GM12878 (cell line): ENCODE data around the gene UNC93B1. TPM values are rescaled to one million over a fixed set of nuclear protein-coding genes. Genes with fewer than 3 reads are reported as not detected.

Experiments
- ATAC-seq: fragments of 200-7000 bp; cut with Tn5 transposase; 3 replicates; pipeline ENCODE4 v1.9.1; 2020; ENCODE audit warnings: mild to moderate bottlenecking, moderate library complexity
- BruUV-seq: library from RNA; stranded (reverse); fragments of 400-500 nt; replicated peaks from 2 replicates; lab custom pipeline; 2021; lab: Mats Ljungman, UMichigan
- CTCF ChIA-PET: fragments of 300-600 bp; sonication (Branson Sonifier 250); formaldehyde crosslinking; extraction: SDS; loops from one replicate; lab custom pipeline; 2021; ENCODE audit warnings: inconsistent platforms; lab: Yijun Ruan, JAX
- POLR2A ChIA-PET: fragments of 350-600 bp; formaldehyde crosslinking; extraction: SDS; loops from one replicate; lab custom pipeline; 2021; ENCODE audit warnings: inconsistent platforms; lab: Charles Lee
- RAD21 ChIA-PET: fragments of 300-600 bp; sonication (Branson Sonifier 250); formaldehyde crosslinking; loops from one replicate; lab custom pipeline; 2023; ENCODE audit warnings: antibody characterized with exemption; ENCODE audit not compliant: unreplicated experiment; lab: Charles Lee
- SMC1A ChIA-PET: fragments of 300-600 bp; sonication (Branson Sonifier 250); formaldehyde crosslinking; loops from one replicate; lab custom pipeline; 2023; ENCODE audit not compliant: unreplicated experiment, uncharacterized antibody; lab: Charles Lee
- DNase-seq: peaks from one replicate; pipeline ENCODE4 v3.0.0-alpha.2; 2011; ENCODE audit warnings: low read depth, low spot score
- FAIRE-seq: peaks from 3 replicates; lab custom pipeline; 2011; peaks lifted over from hg19 to GRCh38; lab: Jason Lieb, UNC
- H2AFZ ChIP-seq: 2 replicates; pipeline ENCODE4 v1.6.0; 2011; ENCODE audit warnings: low read depth, low read length, control low read depth; ENCODE audit not compliant: control insufficient read depth
- H3K27ac ChIP-seq: 2 replicates; pipeline ENCODE4 v1.5.1; 2011; ENCODE audit warnings: control low read depth; ENCODE audit not compliant: control insufficient read depth, insufficient read depth
- H3K27me3 ChIP-seq, 2 experiments: replicated peaks in 1 of 2; 2 replicates each; pipeline versions ENCODE4 v1.6.0 to v1.6.1; 2011; ENCODE audit warnings: low read length in 1 of 2; ENCODE audit not compliant: control insufficient read depth in 2 of 2, insufficient read depth in 2 of 2
- H3K36me3 ChIP-seq, 2 experiments: 2 replicates each; pipeline ENCODE4 v1.5.1; 2011; ENCODE audit warnings: low read length in 1 of 2; ENCODE audit not compliant: control insufficient read depth in 2 of 2, insufficient read depth in 2 of 2
- H3K4me1 ChIP-seq: 2 replicates; pipeline ENCODE4 v1.6.1; 2011; ENCODE audit warnings: mild to moderate bottlenecking, low read length, moderate library complexity, mixed read lengths; ENCODE audit not compliant: control insufficient read depth, insufficient read depth
- H3K4me2 ChIP-seq: 2 replicates; pipeline ENCODE4 v1.6.0; 2011; ENCODE audit warnings: control low read depth; ENCODE audit not compliant: control insufficient read depth, insufficient read depth
- H3K4me3 ChIP-seq: fragments of 200-600 bp; sonication (generic); 2 replicates; pipeline ENCODE4 v1.5.1; 2016
- H3K79me2 ChIP-seq: 2 replicates; pipeline ENCODE4 v1.6.0; 2011; ENCODE audit warnings: low read length; ENCODE audit not compliant: control insufficient read depth, insufficient read depth
- H3K9ac ChIP-seq: 2 replicates; pipeline ENCODE4 v1.8.0; 2011; ENCODE audit warnings: low read length, control low read depth, mixed read lengths; ENCODE audit not compliant: control insufficient read depth, insufficient read depth
- H3K9me3 ChIP-seq: replicated peaks from 3 replicates; pipeline ENCODE4 v1.5.1; 2011; ENCODE audit warnings: mild to moderate bottlenecking, low read length; ENCODE audit not compliant: control insufficient read depth, insufficient read depth
- H4K20me1 ChIP-seq: 2 replicates; pipeline ENCODE4 v1.6.0; 2011; ENCODE audit not compliant: control insufficient read depth, insufficient read depth
- CHD1 ChIP-seq: IDR thresholded peaks from 2 replicates; pipeline ENCODE4 v1.6.1; 2012; ENCODE audit warnings: low read depth, low read length, improper control_type of control experiment
- NFIC ChIP-seq: IDR thresholded peaks from 2 replicates; pipeline ENCODE4 v1.6.1; 2012; ENCODE audit warnings: low read depth, mild to moderate bottlenecking, inconsistent platforms, low read length, moderate library complexity
- NR2C2 ChIP-seq: IDR thresholded peaks from 2 replicates; pipeline ENCODE4 v1.6.1; 2011; ENCODE audit warnings: borderline replicate concordance, low read depth; ENCODE audit not compliant: control insufficient read depth, insufficient read length
- POU2F2 ChIP-seq: IDR thresholded peaks from 3 replicates; pipeline ENCODE4 v1.6.1; 2011; ENCODE audit warnings: low read depth, mild to moderate bottlenecking, low read length, borderline replicate concordance
- RAD21 ChIP-seq: IDR thresholded peaks from 2 replicates; pipeline ENCODE4 v1.6.1; 2011; ENCODE audit warnings: mild to moderate bottlenecking, low read depth, low read length, moderate library complexity; ENCODE audit not compliant: insufficient read depth
- RBBP5 ChIP-seq: fragments of 200-600 bp; sonication (generic); conservative IDR thresholded peaks from 2 replicates; pipeline ENCODE4 v1.6.1; 2016
- TCF3 ChIP-seq: IDR thresholded peaks from 2 replicates; pipeline ENCODE4 v1.6.1; 2012; ENCODE audit warnings: low read depth, mild to moderate bottlenecking, low read length, borderline replicate concordance; ENCODE audit not compliant: insufficient read depth
- WGBS: methylation state at CpG from one replicate; pipeline ENCODE4 v1.1.6; 2016; ENCODE audit warnings: low lambda C conversion rate; ENCODE audit not compliant: insufficient replicate concordance, insufficient coverage; ENCODE audit errors: missing lambda C conversion rate; 5-methylcytosine and 5-hydroxymethylcytosine counted together
- in situ Hi-C: fragments of 300-500 bp; cut with MboI; formaldehyde crosslinking; loops from 9 replicates; pipeline ENCODE4 v1.14.3; 2018; ENCODE audit warnings: mixed read lengths
- intact Hi-C: fragments of 100-400 bp; cut with micrococcal nuclease; formaldehyde crosslinking; loops from one replicate; pipeline ENCODE4 v1.14.2; 2022; ENCODE audit not compliant: unreplicated experiment
- polyA plus RNA-seq, 11 experiments: library from polyadenylated mRNA; depleted of rRNA in 4 of 11; unstranded in 6 of 11; stranded (reverse) in 5 of 11; fragments of >200 nt; fragmentation: Nextera tagmentation in 4 of 11; fragmentation: Illumina TruSeq in 1 of 11; extraction: Ambion mirVana in 4 of 11; extraction: Trizol in 1 of 11; gene quantifications; 1 replicate in 1 of 11; 2 replicates in 10 of 11; pipeline versions ENCODE4 v1.2.1 to v1.2.3, GENCODE V29; 2011 to 2016; ENCODE audit warnings: inconsistent platforms in 2 of 11, missing spikeins in 2 of 11, low read depth in 1 of 11
- total RNA-seq, 4 experiments: library from RNA; depleted of rRNA in 3 of 4; stranded (reverse); fragments of >200 nt in 3 of 4; fragmentation: Illumina TruSeq in 1 of 4; extraction: Trizol in 1 of 4; gene quantifications; 2 replicates each; pipeline versions ENCODE4 v1.2.1 to v1.2.3, GENCODE V29; 2013 to 2021
- TF ChIP-seq, protein P1 (sequence below): fragments of 450-650 bp; IDR thresholded peaks from 2 replicates; pipeline ENCODE4 v1.6.1; 2014; ENCODE audit warnings: mild to moderate bottlenecking
- TF ChIP-seq, protein P2 (sequence below), 3 experiments: IDR thresholded peaks in 2 of 3; conservative IDR thresholded peaks in 1 of 3; 2 replicates each; pipeline ENCODE4 v1.5.1; 2011; ENCODE audit warnings: low read depth in 3 of 3, low read length in 3 of 3, mild to moderate bottlenecking in 3 of 3, control low read depth in 2 of 3, moderate library complexity in 2 of 3, inconsistent platforms in 1 of 3, mixed read lengths in 1 of 3; ENCODE audit not compliant: control insufficient read depth in 2 of 3, insufficient read depth in 1 of 3; ENCODE audit errors: extremely low read depth in 1 of 3

UNC93B1 gene
- total and polyA plus RNA-seq, 10 of the 15 experiments (the other 5 are each of a cell fraction or from before 2014, with no cell fraction given), result 1.3 to 79.7 (median 36.3) TPM

DNA sequence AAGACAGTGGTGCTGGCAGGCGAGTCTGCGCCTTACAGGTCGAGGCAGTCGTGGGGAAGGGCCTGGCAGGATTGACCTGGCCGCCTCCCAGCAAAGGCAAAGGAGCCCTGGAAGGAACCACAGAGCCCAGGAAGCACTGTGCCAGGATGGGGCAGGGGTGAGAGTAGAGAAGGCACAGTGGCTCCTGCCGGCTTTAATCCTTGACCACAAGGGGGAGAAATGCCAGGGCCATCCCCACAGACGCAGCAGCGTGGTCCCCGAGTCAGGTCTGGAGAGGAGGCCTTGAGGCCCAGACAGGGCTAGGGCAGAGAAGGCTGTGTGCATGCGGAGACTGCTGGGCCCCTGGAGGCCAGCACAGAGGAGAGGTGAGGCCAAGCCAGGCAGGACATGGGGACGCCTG, 16.7 kb upstream of the UNC93B1 start:
- Histone ChIP-seq H4K20me1 (no peaks in the 10 kb centered on the region), H3K36me3 (no peaks in the 10 kb centered on the region), H3K4me3 (no peak overlapping the region), H3K9ac (no peak overlapping the region), H3K27me3 (no peaks in the 10 kb centered on the region; a peak in 1 of 4 replicates), H3K4me2 (no peak overlapping the region), H3K4me1 (peaks cover under 1% of the 10 kb centered on the region; the same call in 1 of the 2 replicates), H3K9me3 (no peaks in the 10 kb centered on the region), H2AFZ (no peak overlapping the region), H3K27ac (no peak overlapping the region), H3K79me2 (no peaks in the 10 kb centered on the region)
- ChIA-PET SMC1A (no interaction called here), RAD21 (interaction anchor here (2.0 kb wide), 1 partner anchor 10 kb away, joined by 5 read pairs; the partner anchor contains the start of gene ALDH3B1), POLR2A (no interaction called here), CTCF (no interaction called here)
- no TSS peak for BruUV-seq
- in situ Hi-C loops (no loop called here), intact Hi-C loops (loop anchor here (10.0 kb wide), 1 partner anchor 434 kb away; no protein-coding TSS in a partner anchor)
- DNase-seq, result no peak
- TF ChIP-seq NFIC, result no peak
- TF ChIP-seq RAD21, result 0 out of 2 replicates have a peak, but pooled peaks have one; percentile 2
- no peak for TF ChIP-seq CHD1
- TF ChIP-seq, protein P1, sequence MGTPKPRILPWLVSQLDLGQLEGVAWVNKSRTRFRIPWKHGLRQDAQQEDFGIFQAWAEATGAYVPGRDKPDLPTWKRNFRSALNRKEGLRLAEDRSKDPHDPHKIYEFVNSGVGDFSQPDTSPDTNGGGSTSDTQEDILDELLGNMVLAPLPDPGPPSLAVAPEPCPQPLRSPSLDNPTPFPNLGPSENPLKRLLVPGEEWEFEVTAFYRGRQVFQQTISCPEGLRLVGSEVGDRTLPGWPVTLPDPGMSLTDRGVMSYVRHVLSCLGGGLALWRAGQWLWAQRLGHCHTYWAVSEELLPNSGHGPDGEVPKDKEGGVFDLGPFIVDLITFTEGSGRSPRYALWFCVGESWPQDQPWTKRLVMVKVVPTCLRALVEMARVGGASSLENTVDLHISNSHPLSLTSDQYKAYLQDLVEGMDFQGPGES, result no peak
- TF ChIP-seq RBBP5, result no peak
- no peak for TF ChIP-seq NR2C2
- TF ChIP-seq POU2F2, result no peak
- TF ChIP-seq, protein P2, sequence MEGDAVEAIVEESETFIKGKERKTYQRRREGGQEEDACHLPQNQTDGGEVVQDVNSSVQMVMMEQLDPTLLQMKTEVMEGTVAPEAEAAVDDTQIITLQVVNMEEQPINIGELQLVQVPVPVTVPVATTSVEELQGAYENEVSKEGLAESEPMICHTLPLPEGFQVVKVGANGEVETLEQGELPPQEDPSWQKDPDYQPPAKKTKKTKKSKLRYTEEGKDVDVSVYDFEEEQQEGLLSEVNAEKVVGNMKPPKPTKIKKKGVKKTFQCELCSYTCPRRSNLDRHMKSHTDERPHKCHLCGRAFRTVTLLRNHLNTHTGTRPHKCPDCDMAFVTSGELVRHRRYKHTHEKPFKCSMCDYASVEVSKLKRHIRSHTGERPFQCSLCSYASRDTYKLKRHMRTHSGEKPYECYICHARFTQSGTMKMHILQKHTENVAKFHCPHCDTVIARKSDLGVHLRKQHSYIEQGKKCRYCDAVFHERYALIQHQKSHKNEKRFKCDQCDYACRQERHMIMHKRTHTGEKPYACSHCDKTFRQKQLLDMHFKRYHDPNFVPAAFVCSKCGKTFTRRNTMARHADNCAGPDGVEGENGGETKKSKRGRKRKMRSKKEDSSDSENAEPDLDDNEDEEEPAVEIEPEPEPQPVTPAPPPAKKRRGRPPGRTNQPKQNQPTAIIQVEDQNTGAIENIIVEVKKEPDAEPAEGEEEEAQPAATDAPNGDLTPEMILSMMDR (IDR thresholded peaks at IDR 0.05 in 2 of 3, conservative IDR thresholded peaks at IDR 0.05 in 1 of 3; ENCODE audit: control insufficient read depth in 2 of 3, extremely low read depth in 1 of 3, insufficient read depth in 1 of 3, low read depth in 3 of 3, low read length in 3 of 3), result peak in 2 of 3 experiments; percentile 11 to 14; a peak in 1 of 6 replicates
- no peak for TF ChIP-seq TCF3
- WGBS, result 17% methylated on average over 11 of the region's 11 CpGs
- FAIRE-seq, result no peak
- peak; percentile 53 for ATAC-seq
